Kidney capillary endothelial cell (primary cell): Measurements from ENCODE around the gene KLHL2.

Experiments used
- DNase-seq: peaks from one replicate; pipeline ENCODE4 v3.0.0-alpha.2; 2018; ENCODE audit warnings: low spot score

KLHL2 gene

GRCh38 chr4:165368567-165368966 lies 161.2 kb downstream of the KLHL2 start:
- no peak for DNase-seq

GRCh38 chr4:165369522-165369921 lies 162.2 kb downstream of the KLHL2 start:
- no peak for DNase-seq

- DNase-seq: no peak
Measured at GRCh38 chr4:165370530-165370929, 163.2 kb downstream of the KLHL2 start.
